Loucy (cell line): Measurements from ENCODE around the gene PRKCZ.

ENCODE experiments used
- H2AFZ ChIP-seq: fragments of 200-600 bp; sonication (generic); 2 replicates; pipeline ENCODE4 v1.6.0; 2016; ENCODE audit warnings: antibody characterized with exemption, mild to moderate bottlenecking, low read length, moderate library complexity
- H3F3A ChIP-seq: fragments of 200-600 bp; 2 replicates; pipeline ENCODE4 v1.6.0; 2016; ENCODE audit warnings: antibody characterized with exemption, low read depth, mild to moderate bottlenecking
- H3K27me3 ChIP-seq: fragments of 200-600 bp; sonication (generic); 2 replicates; pipeline ENCODE4 v1.6.1; 2014; ENCODE audit warnings: low read length, mild to moderate bottlenecking; ENCODE audit not compliant: insufficient read depth, poor library complexity, severe bottlenecking
- H3K36me3 ChIP-seq: fragments of 200-600 bp; sonication (generic); 2 replicates; pipeline ENCODE4 v1.6.1; 2016; ENCODE audit warnings: low read length; ENCODE audit not compliant: insufficient read depth
- H3K4me1 ChIP-seq: fragments of 200-600 bp; sonication (generic); 2 replicates; pipeline ENCODE4 v1.5.1; 2014; ENCODE audit warnings: low read length, mild to moderate bottlenecking; ENCODE audit not compliant: insufficient read depth, poor library complexity, severe bottlenecking
- H3K4me2 ChIP-seq: fragments of 200-600 bp; sonication (generic); 2 replicates; pipeline ENCODE4 v1.6.0; 2014; ENCODE audit warnings: antibody characterized with exemption, low read length, low read depth, mild to moderate bottlenecking; ENCODE audit not compliant: poor library complexity, severe bottlenecking
- H3K4me3 ChIP-seq: fragments of 200-600 bp; sonication (generic); 2 replicates; pipeline ENCODE4 v1.5.1; 2014; ENCODE audit warnings: low read length, mild to moderate bottlenecking, mixed read lengths; ENCODE audit not compliant: poor library complexity, severe bottlenecking
- H3K79me2 ChIP-seq: fragments of 200-600 bp; sonication (generic); 2 replicates; pipeline ENCODE4 v1.6.1; 2014; ENCODE audit warnings: low read length; ENCODE audit not compliant: insufficient read depth
- H3K9ac ChIP-seq: fragments of 200-600 bp; sonication (generic); 2 replicates; pipeline ENCODE4 v1.6.0; 2014; ENCODE audit warnings: mild to moderate bottlenecking, low read depth, low read length, moderate library complexity; ENCODE audit not compliant: poor library complexity, severe bottlenecking
- H3K9me2 ChIP-seq: fragments of 200-600 bp; sonication (generic); replicated peaks from 2 replicates; pipeline ENCODE4 v1.6.1; 2016; ENCODE audit warnings: low read depth, low read length, mixed read lengths
- H3K9me3 ChIP-seq: fragments of 200-600 bp; sonication (generic); 2 replicates; pipeline ENCODE4 v1.6.1; 2014; ENCODE audit warnings: mild to moderate bottlenecking, antibody characterized with exemption, low read length, low read depth; ENCODE audit not compliant: insufficient read depth
- H4K20me1 ChIP-seq: fragments of 200-600 bp; sonication (generic); 2 replicates; pipeline ENCODE4 v1.6.0; 2014; ENCODE audit warnings: antibody characterized with exemption, low read length, mild to moderate bottlenecking; ENCODE audit not compliant: insufficient read depth, poor library complexity, severe bottlenecking
- CTCF ChIP-seq: fragments of 200-600 bp; sonication (generic); conservative IDR thresholded peaks from 2 replicates; pipeline ENCODE4 v1.5.1; 2014; ENCODE audit warnings: mild to moderate bottlenecking, antibody characterized with exemption, low read length
- EZH2phosphoT487 ChIP-seq: fragments of 200-600 bp; IDR thresholded peaks from 2 replicates; pipeline ENCODE4 v1.6.1; 2018; ENCODE audit warnings: antibody characterized with exemption, mild to moderate bottlenecking, moderate library complexity, borderline replicate concordance

The PRKCZ gene

GRCh38 chr1:2215909-2216766, 165.9 kb downstream of the PRKCZ start:
- TF ChIP-seq EZH2phosphoT487 (no peak), CTCF (no peak)
- no peaks in the 10 kb centered on the region for H4K20me1 ChIP-seq
- no peaks in the 10 kb centered on the region for H3K27me3 ChIP-seq
- no peak overlapping the region for H3K9ac ChIP-seq
- H3K9me3 ChIP-seq = no peaks in the 10 kb centered on the region
- no peaks in the 10 kb centered on the region for H3K36me3 ChIP-seq
- no peak overlapping the region for H2AFZ ChIP-seq
- no peaks in the 10 kb centered on the region for H3F3A ChIP-seq
- no peaks in the 10 kb centered on the region for H3K79me2 ChIP-seq
- no peaks in the 10 kb centered on the region for H3K9me2 ChIP-seq
- H3K4me2 ChIP-seq = no peak overlapping the region
- H3K4me1 ChIP-seq = no peaks in the 10 kb centered on the region
- no peak overlapping the region for H3K4me3 ChIP-seq

DNA sequence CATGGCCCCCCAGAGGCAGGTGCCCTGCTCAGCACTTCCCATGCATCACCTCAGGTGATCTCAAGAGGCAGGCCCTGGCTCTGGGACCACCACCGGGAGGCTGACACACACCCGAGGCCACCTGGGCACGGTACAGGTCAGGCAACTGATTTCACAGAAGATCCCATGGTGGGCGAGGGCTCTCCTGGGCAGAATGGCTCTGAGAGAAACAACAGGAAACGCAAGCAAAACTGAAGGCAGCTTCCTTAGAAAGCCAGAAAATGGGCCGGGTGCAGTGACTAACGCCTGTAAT, 166.5 kb downstream of the PRKCZ start:
- H3F3A ChIP-seq = no peaks in the 10 kb centered on the region
- no peaks in the 10 kb centered on the region for H3K9me3 ChIP-seq
- no peaks in the 10 kb centered on the region for H3K79me2 ChIP-seq
- H3K4me3 ChIP-seq = no peak overlapping the region
- H3K4me1 ChIP-seq = no peaks in the 10 kb centered on the region
- H3K9ac ChIP-seq = no peak overlapping the region
- H3K36me3 ChIP-seq = no peaks in the 10 kb centered on the region
- TF ChIP-seq CTCF = no peak
- TF ChIP-seq EZH2phosphoT487 = no peak
- H3K27me3 ChIP-seq = no peaks in the 10 kb centered on the region
- no peaks in the 10 kb centered on the region for H4K20me1 ChIP-seq
- H2AFZ ChIP-seq = no peak overlapping the region
- no peak overlapping the region for H3K4me2 ChIP-seq
- H3K9me2 ChIP-seq = no peaks in the 10 kb centered on the region

GRCh38 chr1:2221271-2221670, 171.1 kb downstream of the PRKCZ start:
- H3K27me3 ChIP-seq = no peaks in the 10 kb centered on the region
- H3K4me1 ChIP-seq = no peaks in the 10 kb centered on the region
- no peaks in the 10 kb centered on the region for H3F3A ChIP-seq
- no peaks in the 10 kb centered on the region for H4K20me1 ChIP-seq
- H3K36me3 ChIP-seq = no peaks in the 10 kb centered on the region
- no peaks in the 10 kb centered on the region for H3K79me2 ChIP-seq
- H3K4me2 ChIP-seq = no peak overlapping the region
- H3K9me2 ChIP-seq = no peaks in the 10 kb centered on the region
- no peak overlapping the region for H3K9ac ChIP-seq
- TF ChIP-seq EZH2phosphoT487 = no peak
- no peak for TF ChIP-seq CTCF
- H3K9me3 ChIP-seq = no peaks in the 10 kb centered on the region
- H2AFZ ChIP-seq = no peak overlapping the region
- no peak overlapping the region for H3K4me3 ChIP-seq
